Stimulated activated CD4-positive, alpha-beta T cell treated with anti-CD3 and anti-CD28 coated beads, Interleukin-4, amount 100 ng/mL, for 1 hour (primary cell): ENCODE measurements around the gene LNX2.
A peak's percentile ranks its signal among the peaks of the same experiment; 100 is the strongest.
"Not testable (repeated sequence)": the region's sequence is repeated elsewhere in the genome, so short reads cannot be mapped to it uniquely, and the experiment has no call there.

Experiments used
- DNase-seq: peaks from one replicate; pipeline ENCODE4 v3.0.0-alpha.2; 2020

Gene LNX2

DNA sequence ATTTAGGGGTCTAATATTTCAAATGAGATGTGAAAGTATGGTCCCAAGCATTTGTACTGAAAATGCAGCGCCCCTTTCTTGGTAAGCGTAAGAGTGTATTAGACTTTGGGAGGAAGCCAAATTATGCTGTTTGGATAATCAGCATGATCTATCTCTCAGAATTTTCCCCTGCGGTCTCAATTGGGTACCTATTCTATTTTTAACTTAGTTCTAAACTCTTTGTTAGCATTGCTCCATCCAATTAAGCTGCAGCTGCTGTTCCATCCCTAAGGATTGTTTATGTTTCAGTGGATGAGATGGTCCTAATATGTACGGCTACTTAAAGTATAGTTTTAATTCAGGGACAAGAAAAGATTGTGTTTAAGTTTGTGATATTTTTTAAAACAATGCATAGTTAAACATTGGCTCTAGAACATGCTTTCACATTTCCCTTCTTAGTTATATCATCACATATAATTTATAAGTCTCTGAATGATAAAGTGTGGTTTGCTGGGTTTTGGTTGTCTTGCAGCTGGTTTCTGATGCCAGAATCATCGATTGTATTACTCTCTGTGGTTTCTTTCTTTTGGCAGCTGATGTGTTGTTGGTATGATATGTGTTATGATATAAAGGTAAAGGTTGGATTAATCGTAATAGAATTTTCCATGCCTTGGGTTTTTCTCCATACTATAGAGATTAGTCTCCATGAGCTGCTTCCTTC, 16.4 kb upstream of the LNX2 start:
- no peak for DNase-seq

DNA sequence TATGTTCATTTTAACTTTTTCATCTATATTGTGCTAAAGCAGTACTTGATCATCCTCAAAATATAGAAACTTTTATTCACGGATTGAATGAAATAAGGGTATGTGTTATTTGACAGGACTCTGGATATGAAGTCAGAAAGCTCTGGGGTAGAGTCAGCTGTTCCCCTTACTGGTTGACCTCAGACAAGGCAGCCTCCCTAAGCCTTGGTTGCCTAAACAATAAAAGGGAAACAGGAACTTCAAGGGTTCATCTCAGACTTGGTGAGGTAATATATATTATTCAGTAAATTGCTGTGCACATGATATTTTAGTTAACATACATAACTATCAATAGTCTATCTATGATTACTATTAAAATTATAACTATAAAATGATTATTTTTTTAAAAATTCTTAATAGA, 14.9 kb upstream of the LNX2 start:
- no peak for DNase-seq

- DNase-seq, result no peak
Measured at GRCh38 chr13:27634791-27635190, 14.5 kb upstream of the LNX2 start.

- no peak for DNase-seq
Measured at GRCh38 chr13:27634231-27634630, 13.9 kb upstream of the LNX2 start.

DNA sequence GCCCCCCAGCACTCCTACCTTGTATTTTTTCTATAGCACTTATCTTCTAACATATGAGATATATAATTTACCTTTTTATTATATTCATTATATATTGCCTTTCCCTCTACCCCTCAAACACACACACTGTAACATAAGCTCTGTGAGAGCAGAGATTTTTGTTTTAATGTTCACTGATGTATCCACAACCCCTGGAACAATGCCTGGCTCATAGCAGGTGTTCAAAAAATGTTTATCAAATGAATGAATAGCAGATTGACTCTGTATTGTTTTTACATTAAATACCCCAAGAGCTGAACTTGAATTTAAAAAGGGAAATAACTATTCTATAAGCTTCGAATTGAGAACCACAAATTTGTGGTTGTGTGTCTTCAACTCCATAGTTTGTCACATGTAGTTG, 12.3 kb upstream of the LNX2 start:
- DNase-seq, result no peak

- DNase-seq, result no peak
Measured at GRCh38 chr13:27632214-27632613, 11.9 kb upstream of the LNX2 start.

DNA sequence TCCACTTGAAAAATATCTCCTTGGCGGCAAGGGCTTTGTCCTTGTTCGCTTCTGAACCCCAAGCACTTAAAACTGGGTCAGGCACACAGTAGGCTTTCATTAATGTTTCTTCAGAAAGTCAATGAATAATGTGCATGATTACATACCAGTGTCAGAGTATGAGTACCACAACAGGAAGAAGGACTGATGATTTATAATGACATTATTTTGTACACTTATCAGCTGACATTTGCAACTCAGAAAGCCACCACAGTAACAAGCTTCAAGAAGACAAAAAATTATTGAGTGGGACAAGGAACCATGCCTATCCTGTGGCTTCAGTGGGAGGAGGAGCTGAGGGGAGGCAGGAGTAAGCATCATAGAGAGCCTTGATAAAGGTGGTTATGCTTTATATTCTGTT, 11.3 kb upstream of the LNX2 start:
- DNase-seq, result no peak

GRCh38 chr13:27631156-27631555, 10.8 kb upstream of the LNX2 start:
- no peak for DNase-seq

DNA sequence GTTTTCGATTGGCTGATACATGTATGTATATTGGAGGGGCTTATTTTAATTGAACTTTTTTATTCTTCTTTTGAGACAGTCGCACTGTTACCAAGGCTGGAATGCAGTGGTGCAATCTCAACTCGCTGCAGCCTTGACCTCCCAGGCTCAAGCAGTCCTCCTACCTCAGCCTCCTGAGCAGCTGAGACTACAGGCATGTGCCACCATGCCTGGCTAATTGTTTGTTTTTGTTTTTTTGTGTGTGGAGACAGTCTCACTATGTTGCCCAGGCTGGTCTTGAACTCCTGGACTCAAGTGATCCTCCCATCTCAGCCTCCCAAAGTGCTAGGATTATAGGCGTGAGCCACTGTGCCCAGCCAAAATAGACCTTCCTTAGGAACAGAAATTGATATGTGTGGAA, 8.4 kb upstream of the LNX2 start:
- DNase-seq, result not testable (repeated sequence)

DNA sequence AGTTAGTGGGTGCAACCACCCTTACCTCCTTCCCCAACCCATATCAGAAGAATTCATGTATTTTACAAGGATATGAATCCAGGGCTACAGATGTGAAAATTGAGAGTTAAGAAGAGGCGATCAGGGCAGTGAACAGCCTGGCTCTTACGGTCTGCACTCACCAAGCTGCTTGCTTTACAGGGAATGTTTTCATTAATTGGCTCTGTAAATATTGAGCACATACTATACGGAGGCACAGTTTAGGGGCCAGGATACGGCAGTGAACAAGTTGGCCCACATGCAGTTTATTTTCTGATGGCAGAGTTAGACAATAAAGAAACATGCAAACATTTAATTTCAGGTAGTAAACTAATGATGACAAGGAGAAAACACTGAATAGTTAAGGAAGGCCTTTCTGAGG, 7.8 kb upstream of the LNX2 start:
- DNase-seq, result no peak

GRCh38 chr13:27627380-27627779, 7.1 kb upstream of the LNX2 start:
- DNase-seq, result no peak

DNA sequence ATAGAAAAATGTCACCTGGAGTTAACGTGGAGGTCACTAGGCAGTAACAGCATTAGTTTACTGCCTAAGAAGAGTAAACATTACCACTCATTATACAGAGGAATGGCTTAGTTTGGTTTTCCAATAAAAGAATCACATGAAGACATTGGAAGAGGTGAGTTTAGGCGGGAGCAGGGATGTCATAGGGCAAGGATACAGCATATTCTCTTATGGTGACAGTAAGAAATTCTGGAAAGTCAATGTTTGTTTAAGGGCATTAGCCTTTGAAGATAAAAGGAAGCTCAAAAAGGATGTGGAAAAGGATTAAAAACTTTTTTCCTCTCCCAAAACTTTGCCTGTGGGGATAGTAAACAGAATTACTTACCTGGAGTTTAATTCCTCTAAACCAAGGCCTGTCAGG, 5.5 kb upstream of the LNX2 start:
- DNase-seq, result no peak

- no peak for DNase-seq
Measured at GRCh38 chr13:27624071-27624470, 3.7 kb upstream of the LNX2 start.

DNA sequence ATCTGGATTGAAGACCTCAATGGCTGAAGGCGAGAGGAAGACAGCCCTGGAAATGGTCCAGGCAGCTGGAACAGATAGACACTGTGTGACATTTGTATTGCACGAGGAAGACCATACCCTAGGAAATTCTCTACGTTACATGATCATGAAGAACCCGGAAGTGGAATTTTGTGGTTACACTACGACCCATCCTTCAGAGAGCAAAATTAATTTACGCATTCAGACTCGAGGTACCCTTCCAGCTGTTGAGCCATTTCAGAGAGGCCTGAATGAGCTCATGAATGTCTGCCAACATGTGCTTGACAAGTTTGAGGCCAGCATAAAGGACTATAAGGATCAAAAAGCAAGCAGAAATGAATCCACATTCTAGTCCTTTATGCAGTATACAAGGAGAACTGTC, 2.6 kb upstream of the LNX2 start:
- DNase-seq, result no peak

- DNase-seq, result no peak
Measured at GRCh38 chr13:27622102-27622820, 1.9 kb upstream of the LNX2 start.

- DNase-seq, result peak; percentile 81
Measured at GRCh38 chr13:27621366-27622101, 1.2 kb upstream of the LNX2 start, which contains the start of gene POLR1D. POLR1D (plus strand) TSS chr13:27621892; CDS start chr13:27621984, 92 bp downstream.

DNA sequence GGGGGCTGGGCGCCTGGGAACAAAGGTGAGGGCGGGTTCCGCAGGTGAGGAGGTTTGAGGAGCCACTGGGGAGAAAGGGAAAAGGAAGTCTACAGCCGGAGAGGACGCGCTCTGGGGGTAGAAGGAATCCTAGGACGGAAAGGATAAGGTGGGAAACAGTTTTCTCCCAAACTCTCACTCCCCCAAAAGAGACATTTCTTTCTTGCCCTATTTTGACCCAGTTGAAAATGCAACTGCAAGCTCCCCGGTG, 712 bp upstream of the LNX2 start:
- DNase-seq, result no peak

GRCh38 chr13:27619728-27620376, 477 bp downstream of the LNX2 start:
- DNase-seq, result peak; percentile 44

GRCh38 chr13:27619093-27619727, 1.1 kb downstream of the LNX2 start:
- DNase-seq, result no peak

GRCh38 chr13:27617881-27618321, 2.4 kb downstream of the LNX2 start:
- DNase-seq, result no peak

DNA sequence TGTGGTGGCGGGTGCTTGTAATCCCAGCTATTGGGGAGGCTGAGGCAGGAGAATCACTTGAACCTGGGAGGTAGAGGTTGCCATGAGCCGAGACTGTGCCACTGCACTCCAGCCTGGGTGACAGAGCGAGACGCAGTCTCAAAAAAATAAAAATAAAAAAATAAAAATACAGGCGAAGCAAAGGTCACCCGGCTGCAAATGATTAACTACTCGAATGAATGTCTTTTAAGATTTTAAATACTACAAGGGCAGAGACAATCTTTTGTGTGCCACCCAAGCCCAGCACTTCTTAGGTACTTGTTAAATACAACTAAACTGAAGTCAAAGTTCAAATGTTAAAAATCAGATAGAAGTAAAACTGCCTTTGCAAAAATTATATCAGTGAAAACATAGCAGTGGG, 6.7 kb downstream of the LNX2 start:
- DNase-seq, result no peak

- DNase-seq, result no peak
Measured at GRCh38 chr13:27607125-27607524, 13.2 kb downstream of the LNX2 start.

- DNase-seq, result no peak
Measured at GRCh38 chr13:27605610-27606200, 14.6 kb downstream of the LNX2 start.
